H9 (cell line): ENCODE data around the gene PRKCZ. TPM values are rescaled to one million over a fixed set of nuclear protein-coding genes. Genes with fewer than 3 reads are reported as not detected.

Source experiments
- DNase-seq: peaks from one replicate; pipeline ENCODE4 v3.0.0-alpha.2; 2017
- H2AFZ ChIP-seq: one replicate; pipeline ENCODE4 v1.6.1; 2013; ENCODE audit warnings: mild to moderate bottlenecking, low read length, control low read depth, moderate library complexity
- H2AK5ac ChIP-seq: 2 replicates; pipeline ENCODE4 v1.6.1; 2013; ENCODE audit warnings: low read length, control low read depth, mixed read lengths; ENCODE audit not compliant: insufficient read length
- H2BK120ac ChIP-seq: one replicate; pipeline ENCODE4 v1.6.1; 2013; ENCODE audit warnings: low read depth, mild to moderate bottlenecking, low read length, control low read depth, inconsistent platforms; ENCODE audit not compliant: poor library complexity, severe bottlenecking
- H2BK12ac ChIP-seq: 2 replicates; pipeline ENCODE4 v1.6.1; 2013; ENCODE audit warnings: low read length, control low read depth, mixed read lengths, low read depth; ENCODE audit not compliant: insufficient read length
- H2BK15ac ChIP-seq: 2 replicates; pipeline ENCODE4 v1.6.1; 2013; ENCODE audit warnings: low read depth, low read length, control low read depth
- H2BK20ac ChIP-seq: one replicate; pipeline ENCODE4 v1.6.1; 2013; ENCODE audit warnings: low read depth, mild to moderate bottlenecking, low read length, control low read depth, inconsistent platforms; ENCODE audit not compliant: poor library complexity, severe bottlenecking
- H2BK5ac ChIP-seq: 2 replicates; pipeline ENCODE4 v1.6.1; 2013; ENCODE audit warnings: low read length, control low read depth, mixed read lengths; ENCODE audit not compliant: insufficient read length
- H3K14ac ChIP-seq: 2 replicates; pipeline ENCODE4 v1.6.1; 2013; ENCODE audit warnings: low read length, control low read depth; ENCODE audit not compliant: insufficient read depth
- H3K18ac ChIP-seq: 2 replicates; pipeline ENCODE4 v1.6.1; 2013; ENCODE audit warnings: low read depth, mild to moderate bottlenecking, mixed read lengths, low read length, control low read depth; ENCODE audit not compliant: insufficient read length
- H3K23ac ChIP-seq: 2 replicates; pipeline ENCODE4 v1.6.1; 2013; ENCODE audit warnings: low read length, control low read depth, mixed read lengths, low read depth; ENCODE audit not compliant: insufficient read length
- H3K23me2 ChIP-seq: 2 replicates; pipeline ENCODE4 v1.6.1; 2013; ENCODE audit warnings: low read depth, mild to moderate bottlenecking, mixed read lengths, low read length, control low read depth; ENCODE audit not compliant: insufficient read length, poor library complexity, severe bottlenecking
- H3K27ac ChIP-seq: 2 replicates; pipeline ENCODE4 v1.5.1; 2013; ENCODE audit warnings: low read length, control low read depth, mixed read lengths, low read depth; ENCODE audit not compliant: insufficient read length
- H3K27me3 ChIP-seq: 2 replicates; pipeline ENCODE4 v1.6.1; 2013; ENCODE audit warnings: low read length, control low read depth, inconsistent platforms; ENCODE audit not compliant: insufficient read depth
- H3K4ac ChIP-seq: 2 replicates; pipeline ENCODE4 v1.6.1; 2013; ENCODE audit warnings: low read depth, mild to moderate bottlenecking, control low read depth, inconsistent platforms, low read length, moderate library complexity
- H3K4me1 ChIP-seq: 2 replicates; pipeline ENCODE4 v1.6.1; 2013; ENCODE audit warnings: low read length, control low read depth, inconsistent platforms; ENCODE audit not compliant: insufficient read depth
- H3K4me2 ChIP-seq: 2 replicates; pipeline ENCODE4 v1.6.1; 2013; ENCODE audit warnings: low read length, control low read depth, mixed read lengths; ENCODE audit not compliant: insufficient read length, insufficient read depth
- H3K56ac ChIP-seq: 2 replicates; pipeline ENCODE4 v1.6.1; 2013; ENCODE audit warnings: low read depth, mild to moderate bottlenecking, mixed read lengths, low read length, control low read depth; ENCODE audit not compliant: insufficient read length
- H3K79me1 ChIP-seq: 2 replicates; pipeline ENCODE4 v1.6.1; 2013; ENCODE audit warnings: low read depth, mild to moderate bottlenecking, moderate library complexity, low read length, control low read depth, inconsistent platforms; ENCODE audit not compliant: insufficient read depth, poor library complexity, severe bottlenecking
- H3K79me2 ChIP-seq: 2 replicates; pipeline ENCODE4 v1.6.1; 2013; ENCODE audit warnings: low read length, control low read depth, inconsistent platforms; ENCODE audit not compliant: insufficient read depth
- H3K9ac ChIP-seq: 2 replicates; pipeline ENCODE4 v1.6.1; 2013; ENCODE audit warnings: low read length, control low read depth, mixed read lengths; ENCODE audit not compliant: insufficient read length; ENCODE audit errors: extremely low read depth
- H3K9me3 ChIP-seq: one replicate; pipeline ENCODE4 v1.6.1; 2013; ENCODE audit warnings: low read depth, low read length, inconsistent platforms; ENCODE audit not compliant: control insufficient read depth
- H3T11ph ChIP-seq: one replicate; pipeline ENCODE4 v1.6.1; 2013; ENCODE audit warnings: mild to moderate bottlenecking, low read length, control low read depth, inconsistent platforms
- H4K20me1 ChIP-seq: one replicate; pipeline ENCODE4 v1.6.1; 2013; ENCODE audit not compliant: control insufficient read depth, insufficient read length, insufficient read depth
- H4K5ac ChIP-seq: 2 replicates; pipeline ENCODE4 v1.6.1; 2013; ENCODE audit warnings: low read depth, mild to moderate bottlenecking, mixed read lengths, low read length, control low read depth; ENCODE audit not compliant: insufficient read length
- H4K8ac ChIP-seq: replicated peaks from 2 replicates; pipeline ENCODE4 v1.6.1; 2013; ENCODE audit warnings: low read length, control low read depth, mixed read lengths, low read depth; ENCODE audit not compliant: insufficient read length
- H4K91ac ChIP-seq: 2 replicates; pipeline ENCODE4 v1.6.1; 2013; ENCODE audit warnings: low read depth, mild to moderate bottlenecking, moderate library complexity, mixed read lengths, low read length, control low read depth; ENCODE audit not compliant: insufficient read length
- H3K27ac Mint-ChIP-seq, 3 experiments: 2 replicates in 2 of 3; 3 replicates in 1 of 3; pipeline ENCODE4 v1.8.0; 2020 to 2021; ENCODE audit warnings: mixed read lengths in 3 of 3, mild to moderate bottlenecking in 1 of 3, moderate library complexity in 1 of 3
- H3K27me3 Mint-ChIP-seq: 2 replicates; pipeline ENCODE4 v1.8.0; 2021; ENCODE audit warnings: low read depth, mild to moderate bottlenecking, moderate library complexity, mixed read lengths
- H3K36me3 Mint-ChIP-seq, 3 experiments: 2 replicates in 2 of 3; 3 replicates in 1 of 3; pipeline ENCODE4 v1.8.0; 2020 to 2021; ENCODE audit warnings: low read depth in 3 of 3, mixed read lengths in 3 of 3; ENCODE audit not compliant: insufficient read depth in 1 of 3
- H3K4me1 Mint-ChIP-seq, 2 experiments: 2 replicates each; pipeline ENCODE4 v1.8.0; 2020; ENCODE audit warnings: mixed read lengths in 2 of 2
- H3K4me3 Mint-ChIP-seq, 2 experiments: 2 replicates in 1 of 2; 3 replicates in 1 of 2; pipeline ENCODE4 v1.8.0; 2020 to 2021; ENCODE audit warnings: mild to moderate bottlenecking in 2 of 2, mixed read lengths in 2 of 2, moderate library complexity in 1 of 2
- H3K9me3 Mint-ChIP-seq, 2 experiments: 2 replicates in 1 of 2; 3 replicates in 1 of 2; pipeline ENCODE4 v1.8.0; 2020; ENCODE audit warnings: mild to moderate bottlenecking in 2 of 2, mixed read lengths in 2 of 2, moderate library complexity in 1 of 2
- CTCF ChIP-seq: fragments of 200-600 bp; sonication (generic); conservative IDR thresholded peaks from 3 replicates; pipeline ENCODE4 v1.8.0; 2021; ENCODE audit warnings: antibody characterized with exemption, mild to moderate bottlenecking
- WGBS: extraction: QIAGEN DNeasy Blood & Tissue Kit; methylation state at CpG from one replicate; pipeline ENCODE4 v1.1.7; 2013; ENCODE audit warnings: missing lambda C conversion rate, low lambda C conversion rate, mixed read lengths; ENCODE audit not compliant: insufficient read length; ENCODE audit errors: extremely low coverage; 5-methylcytosine and 5-hydroxymethylcytosine counted together
- total RNA-seq: library from RNA; stranded (reverse); gene quantifications from 2 replicates; pipeline ENCODE4 v1.2.1, GENCODE V29; 2021

Gene PRKCZ
- total RNA-seq, 1 experiment from 2014 or later = 48.4 TPM

GRCh38 chr1:2233468-2233867 is 183.3 kb downstream of the PRKCZ start:
- Histone ChIP-seq H2BK5ac (no peak overlapping the region), H3K56ac (no peak overlapping the region), H2AFZ (no peak overlapping the region), H3K9ac (no peak overlapping the region), H3K23me2 (peaks cover 26% of the 10 kb centered on the region), H3K18ac (no peak overlapping the region), H2BK20ac (no peak overlapping the region), H3K79me2 (peaks cover 88% of the 10 kb centered on the region; the same call in 1 of the 2 replicates), H4K8ac (no peak overlapping the region), H3K9me3 (no peaks in the 10 kb centered on the region), H2BK15ac (no peak overlapping the region), H3T11ph (no peak overlapping the region), H3K4me1 (no peaks in the 10 kb centered on the region; the same call in 1 of the 2 replicates), H3K23ac (no peak overlapping the region), H3K27ac (no peak overlapping the region), H4K91ac (no peak overlapping the region), H3K14ac (no peak overlapping the region), H2BK12ac (no peak overlapping the region), H3K4me2 (no peak overlapping the region), H4K5ac (no peak overlapping the region), H3K4ac (no peak overlapping the region), H3K79me1 (peaks cover 17% of the 10 kb centered on the region), H2AK5ac (no peak overlapping the region), H3K27me3 (no peaks in the 10 kb centered on the region), H4K20me1 (no peaks in the 10 kb centered on the region), H2BK120ac (no peak overlapping the region)
- no CpG with 5 or more reads among the region's 12 CpGs for WGBS
- Mint-ChIP-seq H3K4me3 (peak overlapping the region; percentile 8 to 23; a peak in 3 of 5 replicates), H3K4me1 (peaks cover 55 to 65% of the 10 kb centered on the region in 2 experiments), H3K27me3 (peaks cover 3% of the 10 kb centered on the region; the same call in 1 of the 2 replicates), H3K36me3 (peaks cover 6 to 27% (median 10%) of the 10 kb centered on the region in 3 experiments; a peak in 5 of 7 replicates), H3K27ac (peak overlapping the region in 2 of 3 experiments; percentile 83 to 84; a peak in 4 of 7 replicates), H3K9me3 (no peaks in the 10 kb centered on the region)
- DNase-seq = peak; percentile 28
- TF ChIP-seq CTCF = no peak
